HepG2 (cell line): Measurements from ENCODE around the gene ZNF394. TPM values are rescaled to one million over a fixed set of nuclear protein-coding genes. Genes with fewer than 3 reads are reported as not detected.
A peak's percentile ranks its signal among the peaks of the same experiment; 100 is the strongest.

Experiments
- CHD2 ChIP-seq: IDR thresholded peaks from 2 replicates; pipeline ENCODE4 v1.6.1; 2011; ENCODE audit warnings: low read depth, low read length, improper control_type of control experiment
- GFI1 ChIP-seq: sonication (generic); formaldehyde crosslinking; IDR thresholded peaks from 2 replicates; pipeline ENCODE4 v1.5.0; 2020; ENCODE audit warnings: missing genetic modification reagents, mild to moderate bottlenecking, borderline replicate concordance
- GTF3A ChIP-seq: sonication (generic); formaldehyde crosslinking; conservative IDR thresholded peaks from 2 replicates; pipeline ENCODE4 v1.4.0; 2020; ENCODE audit warnings: mild to moderate bottlenecking, missing genetic modification reagents
- HMG20A ChIP-seq: IDR thresholded peaks from 2 replicates; pipeline ENCODE4 v1.6.1; 2016; ENCODE audit warnings: borderline replicate concordance
- JDP2 ChIP-seq: sonication (generic); formaldehyde crosslinking; IDR thresholded peaks from 2 replicates; pipeline ENCODE4 v1.8.1; 2022; ENCODE audit warnings: missing genetic modification reagents, borderline replicate concordance
- SMAD1 ChIP-seq: sonication (generic); formaldehyde crosslinking; IDR thresholded peaks from 2 replicates; pipeline ENCODE4 v1.4.0; 2020; ENCODE audit warnings: missing genetic modification reagents, low read depth, mild to moderate bottlenecking, borderline replicate concordance
- TEAD3 ChIP-seq: optimal IDR thresholded peaks from 2 replicates; pipeline ENCODE3; 2016; ENCODE audit warnings: borderline replicate concordance
- TOPORS ChIP-seq: sonication (generic); formaldehyde crosslinking; IDR thresholded peaks from 2 replicates; pipeline ENCODE4 v1.8.0; 2023; ENCODE audit warnings: mild to moderate bottlenecking, missing genetic modification reagents
- ZFP37 ChIP-seq: sonication (generic); formaldehyde crosslinking; IDR thresholded peaks from 2 replicates; pipeline ENCODE4 v1.4.0; 2020; ENCODE audit warnings: missing genetic modification reagents, borderline replicate concordance
- ZFP82 ChIP-seq: sonication (generic); formaldehyde crosslinking; IDR thresholded peaks from 2 replicates; pipeline ENCODE4 v1.5.1; 2020; ENCODE audit warnings: mild to moderate bottlenecking, missing genetic modification reagents, borderline replicate concordance
- ZNF121 ChIP-seq: sonication (generic); formaldehyde crosslinking; IDR thresholded peaks from 2 replicates; pipeline ENCODE4 v1.5.0; 2020; ENCODE audit warnings: mild to moderate bottlenecking, missing genetic modification reagents
- ZNF3 ChIP-seq: IDR thresholded peaks from 2 replicates; pipeline ENCODE4 v1.7.0; 2017; ENCODE audit warnings: inconsistent platforms
- ZNF660 ChIP-seq: sonication (generic); formaldehyde crosslinking; IDR thresholded peaks from 2 replicates; pipeline ENCODE4 v1.5.1; 2020; ENCODE audit warnings: mild to moderate bottlenecking, low read depth, missing genetic modification reagents, borderline replicate concordance
- ZNF703 ChIP-seq: sonication (generic); formaldehyde crosslinking; IDR thresholded peaks from 2 replicates; pipeline ENCODE4 v1.5.1; 2020; ENCODE audit warnings: missing genetic modification reagents, mild to moderate bottlenecking, moderate library complexity, borderline replicate concordance
- ZNF816 ChIP-seq: sonication (generic); formaldehyde crosslinking; IDR thresholded peaks from 2 replicates; pipeline ENCODE4 v1.8.0; 2022; ENCODE audit warnings: missing genetic modification reagents, mild to moderate bottlenecking, borderline replicate concordance
- polyA plus RNA-seq, 8 experiments: library from polyadenylated mRNA; depleted of rRNA in 3 of 8; stranded (reverse) in 7 of 8; unstranded in 1 of 8; fragments of >200 nt; fragmentation: Illumina TruSeq in 4 of 8; extraction: Trizol in 4 of 8; gene quantifications; 2 replicates each; pipeline versions ENCODE4 v1.2.1 to v1.2.3, GENCODE V29; 2011 to 2016; ENCODE audit warnings: low read depth in 4 of 8, missing spikeins in 1 of 8, mixed read lengths in 1 of 8; ENCODE audit not compliant: insufficient read depth in 1 of 8
- total RNA-seq, 5 experiments: library from RNA; depleted of rRNA; stranded (reverse); fragments of >200 nt; fragmentation: Illumina TruSeq; extraction: Trizol; gene quantifications; 2 replicates each; pipeline ENCODE4 v1.2.3, GENCODE V29; 2016; ENCODE audit warnings: low read depth in 1 of 5
- TF ChIP-seq, protein P1 (sequence below): sonication (generic); formaldehyde crosslinking; IDR thresholded peaks from 2 replicates; pipeline ENCODE4 v1.5.0; 2020; ENCODE audit warnings: missing genetic modification reagents
- TF ChIP-seq, protein P2 (sequence below): IDR thresholded peaks from 2 replicates; pipeline ENCODE4 v1.6.1; 2016; ENCODE audit warnings: low read depth, missing genetic modification reagents, missing compliant biosample characterization
- TF ChIP-seq, protein P3 (sequence below): sonication (generic); formaldehyde crosslinking; IDR thresholded peaks from 2 replicates; pipeline ENCODE4 v1.4.0; 2020; ENCODE audit warnings: missing genetic modification reagents
- TF ChIP-seq, protein P4 (sequence below): sonication (generic); formaldehyde crosslinking; IDR thresholded peaks from 2 replicates; pipeline ENCODE4 v1.4.0; 2020; ENCODE audit warnings: missing genetic modification reagents
- TF ChIP-seq, protein P5 (sequence below): sonication (generic); formaldehyde crosslinking; IDR thresholded peaks from 2 replicates; pipeline ENCODE4 v1.8.0; 2022; ENCODE audit warnings: mild to moderate bottlenecking, missing genetic modification reagents; ENCODE audit not compliant: insufficient replicate concordance

ZNF394 gene
- total and polyA plus RNA-seq, 2 of the 13 experiments (the other 11 are each of a cell fraction or from before 2014, with no cell fraction given) = 7.8 to 19.6 TPM

DNA sequence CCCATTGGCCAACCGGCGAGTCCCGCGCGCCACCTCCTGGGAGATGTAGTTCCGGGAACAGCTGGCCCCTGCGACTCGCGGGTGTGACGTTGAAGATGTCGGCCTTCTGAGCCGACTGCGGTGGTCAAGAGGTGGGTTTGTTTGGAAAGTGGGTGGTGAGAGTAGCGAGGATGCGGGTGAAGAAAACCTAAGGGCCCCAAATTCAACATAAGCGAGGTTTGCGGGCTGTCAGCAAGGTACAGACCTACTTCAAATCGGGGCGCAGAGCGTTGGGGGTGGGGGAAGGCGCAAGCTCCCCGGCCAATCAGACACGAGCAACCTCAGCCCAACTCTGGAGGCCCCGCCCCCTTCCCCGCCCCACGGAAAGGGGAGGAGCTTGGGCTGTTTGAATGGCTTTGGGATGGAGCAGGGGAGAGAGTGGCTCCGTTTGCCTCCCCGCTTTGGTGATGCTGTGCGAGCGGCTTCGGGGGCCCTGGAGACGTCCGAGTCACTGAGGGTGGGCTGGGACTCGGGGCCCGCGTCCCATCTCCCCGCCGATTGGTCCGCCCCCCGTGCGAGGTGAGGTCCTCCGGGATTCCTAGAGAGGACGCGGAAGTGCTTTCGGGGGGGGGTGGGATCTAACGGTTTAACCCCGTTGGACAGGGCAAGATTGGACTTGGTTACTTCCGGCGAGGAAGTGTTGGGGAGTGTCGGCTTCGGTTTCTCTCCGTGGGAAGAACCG, 4.7 kb upstream of the ZNF394 start, which contains the start of gene ZKSCAN5 (continued):
- TF ChIP-seq ZFP37 (CRISPR knock-in tag) = no peak
- TF ChIP-seq, protein P1, sequence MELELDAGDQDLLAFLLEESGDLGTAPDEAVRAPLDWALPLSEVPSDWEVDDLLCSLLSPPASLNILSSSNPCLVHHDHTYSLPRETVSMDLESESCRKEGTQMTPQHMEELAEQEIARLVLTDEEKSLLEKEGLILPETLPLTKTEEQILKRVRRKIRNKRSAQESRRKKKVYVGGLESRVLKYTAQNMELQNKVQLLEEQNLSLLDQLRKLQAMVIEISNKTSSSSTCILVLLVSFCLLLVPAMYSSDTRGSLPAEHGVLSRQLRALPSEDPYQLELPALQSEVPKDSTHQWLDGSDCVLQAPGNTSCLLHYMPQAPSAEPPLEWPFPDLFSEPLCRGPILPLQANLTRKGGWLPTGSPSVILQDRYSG (CRISPR knock-in tag) = no peak
- TF ChIP-seq SMAD1 = 0 out of 2 replicates have a peak, but pooled peaks have one; percentile 26
- peak; percentile 64; the same call in 1 of the 2 replicates for TF ChIP-seq ZFP82 (CRISPR knock-in tag)
- no peak for TF ChIP-seq ZNF660 (CRISPR knock-in tag)
- TF ChIP-seq CHD2 = peak; percentile 87
- TF ChIP-seq HMG20A = no peak
- TF ChIP-seq TEAD3 (CRISPR knock-in tag) = peak; percentile 10
- no peak for TF ChIP-seq TOPORS (CRISPR knock-in tag)
- TF ChIP-seq ZNF703 = no peak
- TF ChIP-seq, protein P2, sequence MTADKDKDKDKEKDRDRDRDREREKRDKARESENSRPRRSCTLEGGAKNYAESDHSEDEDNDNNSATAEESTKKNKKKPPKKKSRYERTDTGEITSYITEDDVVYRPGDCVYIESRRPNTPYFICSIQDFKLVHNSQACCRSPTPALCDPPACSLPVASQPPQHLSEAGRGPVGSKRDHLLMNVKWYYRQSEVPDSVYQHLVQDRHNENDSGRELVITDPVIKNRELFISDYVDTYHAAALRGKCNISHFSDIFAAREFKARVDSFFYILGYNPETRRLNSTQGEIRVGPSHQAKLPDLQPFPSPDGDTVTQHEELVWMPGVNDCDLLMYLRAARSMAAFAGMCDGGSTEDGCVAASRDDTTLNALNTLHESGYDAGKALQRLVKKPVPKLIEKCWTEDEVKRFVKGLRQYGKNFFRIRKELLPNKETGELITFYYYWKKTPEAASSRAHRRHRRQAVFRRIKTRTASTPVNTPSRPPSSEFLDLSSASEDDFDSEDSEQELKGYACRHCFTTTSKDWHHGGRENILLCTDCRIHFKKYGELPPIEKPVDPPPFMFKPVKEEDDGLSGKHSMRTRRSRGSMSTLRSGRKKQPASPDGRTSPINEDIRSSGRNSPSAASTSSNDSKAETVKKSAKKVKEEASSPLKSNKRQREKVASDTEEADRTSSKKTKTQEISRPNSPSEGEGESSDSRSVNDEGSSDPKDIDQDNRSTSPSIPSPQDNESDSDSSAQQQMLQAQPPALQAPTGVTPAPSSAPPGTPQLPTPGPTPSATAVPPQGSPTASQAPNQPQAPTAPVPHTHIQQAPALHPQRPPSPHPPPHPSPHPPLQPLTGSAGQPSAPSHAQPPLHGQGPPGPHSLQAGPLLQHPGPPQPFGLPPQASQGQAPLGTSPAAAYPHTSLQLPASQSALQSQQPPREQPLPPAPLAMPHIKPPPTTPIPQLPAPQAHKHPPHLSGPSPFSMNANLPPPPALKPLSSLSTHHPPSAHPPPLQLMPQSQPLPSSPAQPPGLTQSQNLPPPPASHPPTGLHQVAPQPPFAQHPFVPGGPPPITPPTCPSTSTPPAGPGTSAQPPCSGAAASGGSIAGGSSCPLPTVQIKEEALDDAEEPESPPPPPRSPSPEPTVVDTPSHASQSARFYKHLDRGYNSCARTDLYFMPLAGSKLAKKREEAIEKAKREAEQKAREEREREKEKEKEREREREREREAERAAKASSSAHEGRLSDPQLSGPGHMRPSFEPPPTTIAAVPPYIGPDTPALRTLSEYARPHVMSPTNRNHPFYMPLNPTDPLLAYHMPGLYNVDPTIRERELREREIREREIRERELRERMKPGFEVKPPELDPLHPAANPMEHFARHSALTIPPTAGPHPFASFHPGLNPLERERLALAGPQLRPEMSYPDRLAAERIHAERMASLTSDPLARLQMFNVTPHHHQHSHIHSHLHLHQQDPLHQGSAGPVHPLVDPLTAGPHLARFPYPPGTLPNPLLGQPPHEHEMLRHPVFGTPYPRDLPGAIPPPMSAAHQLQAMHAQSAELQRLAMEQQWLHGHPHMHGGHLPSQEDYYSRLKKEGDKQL (CRISPR knock-in tag) = no peak
- TF ChIP-seq JDP2 (CRISPR knock-in tag) = no peak
- TF ChIP-seq, protein P3, sequence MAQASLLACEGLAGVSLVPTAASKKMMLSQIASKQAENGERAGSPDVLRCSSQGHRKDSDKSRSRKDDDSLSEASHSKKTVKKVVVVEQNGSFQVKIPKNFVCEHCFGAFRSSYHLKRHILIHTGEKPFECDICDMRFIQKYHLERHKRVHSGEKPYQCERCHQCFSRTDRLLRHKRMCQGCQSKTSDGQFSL (CRISPR knock-in tag) = peak; percentile 96
- no peak for TF ChIP-seq ZNF3 (CRISPR knock-in tag)
- no peak for TF ChIP-seq GTF3A (CRISPR knock-in tag)
- TF ChIP-seq ZNF816 = no peak; the same call in none of the 2 replicates
- TF ChIP-seq ZNF121 (CRISPR knock-in tag) = peak; percentile 53; the same call in 1 of the 2 replicates
- TF ChIP-seq, protein P4, sequence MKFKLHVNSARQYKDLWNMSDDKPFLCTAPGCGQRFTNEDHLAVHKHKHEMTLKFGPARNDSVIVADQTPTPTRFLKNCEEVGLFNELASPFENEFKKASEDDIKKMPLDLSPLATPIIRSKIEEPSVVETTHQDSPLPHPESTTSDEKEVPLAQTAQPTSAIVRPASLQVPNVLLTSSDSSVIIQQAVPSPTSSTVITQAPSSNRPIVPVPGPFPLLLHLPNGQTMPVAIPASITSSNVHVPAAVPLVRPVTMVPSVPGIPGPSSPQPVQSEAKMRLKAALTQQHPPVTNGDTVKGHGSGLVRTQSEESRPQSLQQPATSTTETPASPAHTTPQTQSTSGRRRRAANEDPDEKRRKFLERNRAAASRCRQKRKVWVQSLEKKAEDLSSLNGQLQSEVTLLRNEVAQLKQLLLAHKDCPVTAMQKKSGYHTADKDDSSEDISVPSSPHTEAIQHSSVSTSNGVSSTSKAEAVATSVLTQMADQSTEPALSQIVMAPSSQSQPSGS (CRISPR knock-in tag) = no peak
- TF ChIP-seq GFI1 = no peak
- TF ChIP-seq, protein P5, sequence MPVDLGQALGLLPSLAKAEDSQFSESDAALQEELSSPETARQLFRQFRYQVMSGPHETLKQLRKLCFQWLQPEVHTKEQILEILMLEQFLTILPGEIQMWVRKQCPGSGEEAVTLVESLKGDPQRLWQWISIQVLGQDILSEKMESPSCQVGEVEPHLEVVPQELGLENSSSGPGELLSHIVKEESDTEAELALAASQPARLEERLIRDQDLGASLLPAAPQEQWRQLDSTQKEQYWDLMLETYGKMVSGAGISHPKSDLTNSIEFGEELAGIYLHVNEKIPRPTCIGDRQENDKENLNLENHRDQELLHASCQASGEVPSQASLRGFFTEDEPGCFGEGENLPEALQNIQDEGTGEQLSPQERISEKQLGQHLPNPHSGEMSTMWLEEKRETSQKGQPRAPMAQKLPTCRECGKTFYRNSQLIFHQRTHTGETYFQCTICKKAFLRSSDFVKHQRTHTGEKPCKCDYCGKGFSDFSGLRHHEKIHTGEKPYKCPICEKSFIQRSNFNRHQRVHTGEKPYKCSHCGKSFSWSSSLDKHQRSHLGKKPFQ (CRISPR knock-in tag) = no peak
